SK-N-SH (cell line): ENCODE data around the gene BCAR1. TPM values are rescaled to one million over a fixed set of nuclear protein-coding genes. Genes with fewer than 3 reads are reported as not detected.
A peak's percentile ranks its signal among the peaks of the same experiment; 100 is the strongest.

ENCODE experiments used
- CTCF ChIA-PET: fragments of 300-600, 350-600 bp; formaldehyde crosslinking; extraction: SDS; loops from one replicate; lab custom pipeline; 2021; lab: Yijun Ruan, JAX
- POLR2A ChIA-PET: fragments of 350-600 bp; sonication (Branson Sonifier 250); formaldehyde crosslinking; extraction: SDS; loops from one replicate; lab custom pipeline; 2020; ENCODE audit warnings: antibody characterized with exemption, inconsistent platforms; lab: Yijun Ruan, JAX
- DNase-seq: peaks from one replicate; pipeline ENCODE4 v3.0.0; 2012
- H2AFZ ChIP-seq: fragments of 200-600 bp; sonication (generic); 2 replicates; pipeline ENCODE4 v1.8.1; 2016; ENCODE audit warnings: antibody characterized with exemption, mild to moderate bottlenecking, low read depth
- H3F3A ChIP-seq: fragments of 200-600 bp; sonication (generic); replicated peaks from 2 replicates; pipeline ENCODE3; 2016; ENCODE audit warnings: antibody characterized with exemption, mild to moderate bottlenecking; ENCODE audit not compliant: insufficient read depth
- H3K27ac ChIP-seq, 2 experiments: fragments of 200-500 bp in 1 of 2; fragments of 200-600 bp in 1 of 2; sonication (Bioruptor generic) in 1 of 2; sonication (generic), shearing (Covaris generic) in 1 of 2; 2 replicates each; pipeline versions ENCODE4 v1.5.1 to v1.6.1; 2014 to 2016; ENCODE audit warnings: low read depth in 2 of 2, inconsistent platforms in 1 of 2, low read length in 1 of 2, mild to moderate bottlenecking in 1 of 2, mixed read lengths in 1 of 2
- H3K27me3 ChIP-seq: fragments of 200-600 bp; sonication (generic), shearing (Covaris generic); 2 replicates; pipeline ENCODE4 v1.6.1; 2016; ENCODE audit warnings: mixed run types; ENCODE audit not compliant: insufficient read depth
- H3K36me3 ChIP-seq, 2 experiments: fragments of 200-500 bp in 1 of 2; fragments of 200-600 bp in 1 of 2; sonication (Bioruptor generic) in 1 of 2; sonication (generic) in 1 of 2; replicated peaks in 1 of 2; 2 replicates each; pipeline versions ENCODE3 to v1.5.1; 2014 to 2016; ENCODE audit warnings: low read length in 1 of 2, mild to moderate bottlenecking in 1 of 2; ENCODE audit not compliant: insufficient read depth in 2 of 2, control insufficient read depth in 1 of 2
- H3K4me1 ChIP-seq, 2 experiments: fragments of 200-500 bp in 1 of 2; fragments of 200-600 bp in 1 of 2; sonication (Bioruptor generic) in 1 of 2; sonication (generic), shearing (Covaris generic) in 1 of 2; 2 replicates each; pipeline versions ENCODE4 v1.5.1 to v1.6.1; 2014 to 2016; ENCODE audit warnings: low read depth in 1 of 2, low read length in 1 of 2, mixed run types in 1 of 2; ENCODE audit not compliant: insufficient read depth in 2 of 2, control insufficient read depth in 1 of 2
- H3K4me2 ChIP-seq: fragments of 200-600 bp; sonication (generic), shearing (Covaris generic); 2 replicates; pipeline ENCODE4 v1.6.1; 2017; ENCODE audit warnings: mixed run types
- H3K4me3 ChIP-seq, 2 experiments: fragments of 200-500 bp in 1 of 2; fragments of 200-600 bp in 1 of 2; sonication (Bioruptor generic) in 1 of 2; sonication (generic), shearing (Covaris generic) in 1 of 2; 2 replicates each; pipeline versions ENCODE4 v1.5.1 to v1.8.1; 2014 to 2016; ENCODE audit warnings: low read depth in 2 of 2, inconsistent platforms in 1 of 2, low read length in 1 of 2, mild to moderate bottlenecking in 1 of 2, mixed read lengths in 1 of 2, moderate library complexity in 1 of 2
- H3K79me2 ChIP-seq: fragments of 200-600 bp; sonication (generic); 2 replicates; pipeline ENCODE4 v1.8.1; 2017; ENCODE audit warnings: mild to moderate bottlenecking; ENCODE audit not compliant: insufficient read depth
- H3K9ac ChIP-seq: fragments of 200-600 bp; sonication (generic); 2 replicates; pipeline ENCODE4 v1.6.1; 2017; ENCODE audit warnings: mixed run types
- H3K9me2 ChIP-seq: fragments of 200-600 bp; sonication (generic); 2 replicates; pipeline ENCODE4 v1.6.1; 2017; ENCODE audit warnings: mixed run types
- H3K9me3 ChIP-seq: fragments of 200-600 bp; sonication (generic); 2 replicates; pipeline ENCODE4 v1.6.1; 2017; ENCODE audit warnings: mixed run types, mild to moderate bottlenecking, moderate library complexity
- H4K20me1 ChIP-seq: fragments of 200-600 bp; sonication (generic); 2 replicates; pipeline ENCODE4 v1.6.1; 2017; ENCODE audit warnings: mild to moderate bottlenecking, mixed run types; ENCODE audit not compliant: insufficient read depth
- CHD2 ChIP-seq: fragments of 150-350 bp; IDR thresholded peaks from 2 replicates; pipeline ENCODE4 v1.6.1; 2018; ENCODE audit warnings: low read length; ENCODE audit not compliant: partially characterized antibody
- FOSL2 ChIP-seq: IDR thresholded peaks from 2 replicates; pipeline ENCODE4 v1.4.0; 2012; ENCODE audit warnings: low read depth, mild to moderate bottlenecking, moderate library complexity, borderline replicate concordance
- FOXM1 ChIP-seq: IDR thresholded peaks from 2 replicates; pipeline ENCODE4 v1.4.0; 2012; ENCODE audit warnings: low read depth, mild to moderate bottlenecking
- GABPA ChIP-seq: IDR thresholded peaks from 2 replicates; pipeline ENCODE4 v1.4.0; 2012; ENCODE audit warnings: low read depth, mild to moderate bottlenecking
- GATA2 ChIP-seq: sonication (generic); formaldehyde crosslinking; IDR thresholded peaks from 2 replicates; pipeline ENCODE4 v1.5.0; 2020; ENCODE audit warnings: mild to moderate bottlenecking, missing genetic modification reagents
- IRF3 ChIP-seq: fragments of 150-350 bp; IDR thresholded peaks from 2 replicates; pipeline ENCODE4 v1.6.1; 2016; ENCODE audit warnings: mild to moderate bottlenecking, low read depth, low read length
- JUND ChIP-seq: IDR thresholded peaks from 2 replicates; pipeline ENCODE4 v1.4.0; 2012
- MEF2A ChIP-seq: IDR thresholded peaks from 2 replicates; pipeline ENCODE4 v1.4.0; 2012; ENCODE audit warnings: low read depth, borderline replicate concordance
- NRF1 ChIP-seq: IDR thresholded peaks from 2 replicates; pipeline ENCODE4 v1.6.1; 2012; ENCODE audit warnings: low read depth, mild to moderate bottlenecking, low read length
- POLR2AphosphoS5 ChIP-seq: IDR thresholded peaks from 2 replicates; pipeline ENCODE4 v1.6.1; 2012; ENCODE audit warnings: low read depth, low read length
- RCOR1 ChIP-seq: fragments of 150-350 bp; IDR thresholded peaks from 2 replicates; pipeline ENCODE4 v1.6.1; 2017; ENCODE audit warnings: antibody characterized with exemption, low read length
- RFX5 ChIP-seq: IDR thresholded peaks from 2 replicates; pipeline ENCODE4 v1.6.1; 2012; ENCODE audit warnings: mild to moderate bottlenecking, improper control_type of control experiment, low read length
- RXRA ChIP-seq: IDR thresholded peaks from 2 replicates; pipeline ENCODE4 v1.4.0; 2012; ENCODE audit warnings: low read depth, mild to moderate bottlenecking, borderline replicate concordance
- SIN3A ChIP-seq: IDR thresholded peaks from 2 replicates; pipeline ENCODE4 v1.6.1; 2012; ENCODE audit warnings: low read depth, mild to moderate bottlenecking, low read length, moderate library complexity, borderline replicate concordance
- SMC3 ChIP-seq: IDR thresholded peaks from 2 replicates; pipeline ENCODE4 v1.6.1; 2012; ENCODE audit warnings: low read depth, low read length, improper control_type of control experiment
- TEAD4 ChIP-seq: IDR thresholded peaks from 2 replicates; pipeline ENCODE4 v1.4.0; 2012; ENCODE audit warnings: mild to moderate bottlenecking, borderline replicate concordance; ENCODE audit not compliant: insufficient read depth
- YY1 ChIP-seq: IDR thresholded peaks from 2 replicates; pipeline ENCODE4 v1.4.0; 2012; ENCODE audit warnings: low read depth, mild to moderate bottlenecking
- WGBS: methylation state at CpG from one replicate; pipeline ENCODE4 v1.1.6; 2017; ENCODE audit warnings: low lambda C conversion rate; 5-methylcytosine and 5-hydroxymethylcytosine counted together
- polyA plus RNA-seq, 3 experiments: library from polyadenylated mRNA; depleted of rRNA; stranded (reverse); fragments of >200 nt; gene quantifications; 2 replicates each; pipeline ENCODE4 v1.2.3, GENCODE V29; 2012
- TF ChIP-seq, protein P1 (sequence below): fragments of 150-350 bp; IDR thresholded peaks from 2 replicates; pipeline ENCODE4 v1.6.1; 2017; ENCODE audit warnings: antibody characterized with exemption, low read length, low read depth, borderline replicate concordance
- TF ChIP-seq, protein P2 (sequence below): IDR thresholded peaks from 2 replicates; pipeline ENCODE4 v1.4.0; 2012; ENCODE audit warnings: low read depth
- TF ChIP-seq, protein P3 (sequence below): IDR thresholded peaks from 2 replicates; pipeline ENCODE4 v1.6.1; 2012; ENCODE audit warnings: mild to moderate bottlenecking, low read depth, low read length, moderate library complexity

Gene BCAR1
- polyA plus RNA-seq, 1 of the 3 experiments (the other 2 are of a cell fraction) = 45.1 TPM

DNA sequence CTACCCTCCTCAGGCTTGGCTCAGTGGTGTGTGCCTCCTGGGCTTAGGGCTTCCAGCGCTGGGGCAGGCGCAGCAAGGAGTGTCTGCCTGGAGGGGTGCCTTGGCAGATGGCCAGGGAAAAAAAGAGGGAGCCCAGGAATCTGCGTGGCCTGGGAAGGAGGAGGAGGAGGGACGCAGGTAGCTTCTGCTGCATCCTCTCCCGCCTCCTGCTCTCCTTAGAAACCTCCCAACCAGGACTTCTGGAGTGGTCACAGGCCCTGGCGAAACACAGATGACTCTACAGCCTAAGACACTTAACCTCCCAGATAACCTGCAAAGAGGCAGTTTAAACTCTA is 7.3 kb upstream of the BCAR1 start:
- H3F3A ChIP-seq = peaks cover 23% of the 10 kb centered on the region
- no peak overlapping the region for H3K9ac ChIP-seq
- peaks cover 99% of the 10 kb centered on the region for H4K20me1 ChIP-seq
- H3K27me3 ChIP-seq = no peaks in the 10 kb centered on the region
- H3K79me2 ChIP-seq = peaks cover 100% of the 10 kb centered on the region
- no peak for TF ChIP-seq CHD2
- no peak for TF ChIP-seq MEF2A
- no peak for TF ChIP-seq FOXM1
- no peak for TF ChIP-seq POLR2AphosphoS5
- TF ChIP-seq SMC3 = no peak
- TF ChIP-seq SIN3A = no peak
- TF ChIP-seq YY1 = no peak
- TF ChIP-seq, protein P1, sequence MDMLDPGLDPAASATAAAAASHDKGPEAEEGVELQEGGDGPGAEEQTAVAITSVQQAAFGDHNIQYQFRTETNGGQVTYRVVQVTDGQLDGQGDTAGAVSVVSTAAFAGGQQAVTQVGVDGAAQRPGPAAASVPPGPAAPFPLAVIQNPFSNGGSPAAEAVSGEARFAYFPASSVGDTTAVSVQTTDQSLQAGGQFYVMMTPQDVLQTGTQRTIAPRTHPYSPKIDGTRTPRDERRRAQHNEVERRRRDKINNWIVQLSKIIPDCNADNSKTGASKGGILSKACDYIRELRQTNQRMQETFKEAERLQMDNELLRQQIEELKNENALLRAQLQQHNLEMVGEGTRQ = no peak
- no peak for TF ChIP-seq NRF1
- no peak for TF ChIP-seq RFX5
- TF ChIP-seq, protein P2, sequence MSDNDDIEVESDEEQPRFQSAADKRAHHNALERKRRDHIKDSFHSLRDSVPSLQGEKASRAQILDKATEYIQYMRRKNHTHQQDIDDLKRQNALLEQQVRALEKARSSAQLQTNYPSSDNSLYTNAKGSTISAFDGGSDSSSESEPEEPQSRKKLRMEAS = no peak
- no peak for TF ChIP-seq IRF3
- no peak for TF ChIP-seq RCOR1
- no peak for TF ChIP-seq FOSL2
- TF ChIP-seq GABPA = no peak
- TF ChIP-seq JUND = no peak
- no peak for TF ChIP-seq RXRA
- TF ChIP-seq, protein P3, sequence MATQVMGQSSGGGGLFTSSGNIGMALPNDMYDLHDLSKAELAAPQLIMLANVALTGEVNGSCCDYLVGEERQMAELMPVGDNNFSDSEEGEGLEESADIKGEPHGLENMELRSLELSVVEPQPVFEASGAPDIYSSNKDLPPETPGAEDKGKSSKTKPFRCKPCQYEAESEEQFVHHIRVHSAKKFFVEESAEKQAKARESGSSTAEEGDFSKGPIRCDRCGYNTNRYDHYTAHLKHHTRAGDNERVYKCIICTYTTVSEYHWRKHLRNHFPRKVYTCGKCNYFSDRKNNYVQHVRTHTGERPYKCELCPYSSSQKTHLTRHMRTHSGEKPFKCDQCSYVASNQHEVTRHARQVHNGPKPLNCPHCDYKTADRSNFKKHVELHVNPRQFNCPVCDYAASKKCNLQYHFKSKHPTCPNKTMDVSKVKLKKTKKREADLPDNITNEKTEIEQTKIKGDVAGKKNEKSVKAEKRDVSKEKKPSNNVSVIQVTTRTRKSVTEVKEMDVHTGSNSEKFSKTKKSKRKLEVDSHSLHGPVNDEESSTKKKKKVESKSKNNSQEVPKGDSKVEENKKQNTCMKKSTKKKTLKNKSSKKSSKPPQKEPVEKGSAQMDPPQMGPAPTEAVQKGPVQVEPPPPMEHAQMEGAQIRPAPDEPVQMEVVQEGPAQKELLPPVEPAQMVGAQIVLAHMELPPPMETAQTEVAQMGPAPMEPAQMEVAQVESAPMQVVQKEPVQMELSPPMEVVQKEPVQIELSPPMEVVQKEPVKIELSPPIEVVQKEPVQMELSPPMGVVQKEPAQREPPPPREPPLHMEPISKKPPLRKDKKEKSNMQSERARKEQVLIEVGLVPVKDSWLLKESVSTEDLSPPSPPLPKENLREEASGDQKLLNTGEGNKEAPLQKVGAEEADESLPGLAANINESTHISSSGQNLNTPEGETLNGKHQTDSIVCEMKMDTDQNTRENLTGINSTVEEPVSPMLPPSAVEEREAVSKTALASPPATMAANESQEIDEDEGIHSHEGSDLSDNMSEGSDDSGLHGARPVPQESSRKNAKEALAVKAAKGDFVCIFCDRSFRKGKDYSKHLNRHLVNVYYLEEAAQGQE = no peak
- no peak for TF ChIP-seq TEAD4
- no peak for TF ChIP-seq GATA2 (CRISPR knock-in tag)
- peak overlapping the region in 1 of 2 experiments; percentile 8; a peak in 1 of 4 replicates for H3K27ac ChIP-seq
- no peak overlapping the region for H2AFZ ChIP-seq
- H3K36me3 ChIP-seq = peaks cover 9 to 12% of the 10 kb centered on the region in 2 experiments
- ChIA-PET POLR2A (no interaction called here), CTCF (no interaction called here)
- H3K4me3 ChIP-seq = no peak overlapping the region
- 67% methylated on average over 4 of the region's 6 CpGs for WGBS
- no peaks in the 10 kb centered on the region for H3K9me2 ChIP-seq
- peak overlapping the region; percentile 44; the same call in 1 of the 2 replicates for H3K4me2 ChIP-seq
- peaks cover 44 to 80% of the 10 kb centered on the region in 2 experiments for H3K4me1 ChIP-seq
- H3K9me3 ChIP-seq = no peaks in the 10 kb centered on the region
- peak; percentile 52 for DNase-seq
